ENCODE data around the gene SLC66A2.
"Not testable (repeated sequence)": the region's sequence is repeated elsewhere in the genome, so short reads cannot be mapped to it uniquely, and the experiment has no call there.

The SLC66A2 gene

DNA sequence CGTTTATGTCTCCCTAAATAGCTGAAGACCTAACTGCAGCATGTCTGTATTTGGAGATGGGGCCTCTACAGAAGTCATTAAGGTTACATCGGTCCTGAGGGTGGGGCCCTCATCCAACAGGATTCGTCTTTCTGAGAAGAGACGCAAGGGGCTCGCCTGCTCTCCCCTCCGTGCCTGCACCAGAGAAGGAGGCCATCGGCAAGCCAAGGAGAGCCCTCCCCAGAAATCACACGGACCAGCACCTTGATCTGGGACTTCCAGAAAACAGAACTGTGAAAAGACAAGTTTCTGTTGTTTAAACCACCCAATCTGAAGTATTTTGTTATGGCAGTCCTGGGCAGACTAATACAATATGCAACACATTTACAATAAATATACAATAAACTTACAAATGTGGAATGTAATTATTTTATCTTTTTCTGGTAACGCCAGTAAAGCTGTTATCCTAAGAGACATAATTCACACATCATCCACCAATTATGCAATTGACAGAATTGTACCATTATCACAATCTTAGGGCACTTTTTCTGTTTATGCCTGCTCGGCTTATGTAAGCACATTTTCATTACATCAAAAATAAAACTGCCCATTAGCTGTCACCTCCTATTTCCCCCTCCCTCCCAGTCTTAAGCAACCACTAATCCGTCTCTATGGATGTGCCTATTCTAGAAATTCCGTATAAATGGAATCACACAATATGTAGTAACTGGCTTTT, 19.1 kb upstream of the SLC66A2 start:
- FAIRE-seq, result no peak

DNA sequence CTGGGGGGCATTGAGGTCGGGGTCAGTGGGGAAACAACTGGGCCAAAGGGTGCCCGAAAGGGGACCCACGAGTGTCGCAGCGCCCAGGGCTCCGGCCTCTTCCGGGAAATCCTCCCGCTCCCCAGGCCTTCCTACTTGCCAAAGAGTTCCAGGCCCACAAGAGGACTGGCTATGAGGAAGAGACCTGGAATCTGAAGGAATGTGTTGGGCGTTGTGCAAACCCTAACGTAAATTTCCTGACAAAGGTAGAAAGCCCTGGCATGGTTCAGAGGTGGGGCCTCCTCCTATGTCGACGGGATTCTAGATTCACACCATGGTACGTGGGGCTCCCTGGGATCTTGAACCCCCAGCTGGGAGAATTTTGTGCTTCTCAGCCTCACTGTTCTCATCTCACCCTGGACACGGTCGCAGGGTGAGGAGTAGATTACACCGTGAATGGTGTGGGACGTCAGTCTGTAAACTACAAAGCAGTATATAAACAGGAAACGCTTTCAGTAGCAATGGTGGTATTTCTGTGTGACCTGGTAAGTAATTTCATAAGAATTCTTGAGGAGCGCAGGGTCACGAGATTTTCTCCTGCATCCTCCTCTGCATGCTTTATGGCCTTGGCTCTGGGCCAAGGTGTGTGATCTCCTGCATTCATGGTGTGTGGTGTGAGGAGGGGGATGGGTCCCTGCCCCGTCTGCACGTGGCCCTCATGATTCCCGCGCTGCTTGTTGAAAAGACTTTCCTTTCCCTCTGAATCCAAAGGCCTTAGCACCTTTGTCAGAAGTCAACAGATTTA, 13.9 kb upstream of the SLC66A2 start:
- FAIRE-seq, result no peak

DNA sequence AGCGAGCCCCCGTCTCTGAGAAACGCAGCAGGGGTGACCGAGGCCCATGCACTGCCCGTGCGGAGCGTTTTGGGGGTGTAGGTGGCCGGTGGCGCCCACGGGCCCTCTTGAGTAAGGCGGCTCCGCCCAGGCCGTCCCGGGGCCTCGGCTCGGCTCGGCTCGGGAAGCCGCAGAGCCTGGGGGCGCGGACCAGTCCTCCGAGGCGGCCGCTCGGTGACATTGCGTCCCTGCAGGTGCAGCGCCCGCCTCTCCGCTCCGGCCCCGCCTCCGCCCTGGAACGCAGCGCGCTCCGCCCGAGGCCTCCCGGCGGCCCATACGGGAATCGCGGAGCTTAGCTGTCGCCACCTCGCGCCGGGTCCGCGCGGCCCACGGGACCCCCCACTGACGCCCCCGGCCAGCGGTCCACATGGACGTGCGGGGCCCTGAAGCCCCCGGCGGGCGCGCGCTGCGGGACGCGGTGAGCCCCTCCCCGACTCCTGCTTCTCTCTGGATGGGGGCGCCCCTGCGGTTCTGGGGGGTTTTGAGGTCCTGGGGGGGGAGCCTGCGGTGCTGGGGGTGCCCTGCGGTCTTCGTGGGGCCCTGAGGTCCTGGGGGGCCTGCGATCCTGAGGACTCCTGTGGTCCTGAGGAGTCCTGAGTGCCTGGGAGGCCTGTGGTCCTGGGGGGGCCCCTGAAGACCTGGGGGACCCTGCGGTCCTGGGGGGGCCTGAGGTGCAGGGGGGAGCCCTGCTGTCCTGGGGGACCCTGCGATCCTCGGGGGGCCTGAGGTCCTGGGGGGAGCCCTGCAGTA, 13.1 kb upstream of the SLC66A2 start, which contains the start of gene HSBP1L1:
HSBP1L1 (plus strand) TSS at position 314 of the 789 bp plus-strand sequence; CDS start at position 407, 93 bp downstream.
- no peak for FAIRE-seq

DNA sequence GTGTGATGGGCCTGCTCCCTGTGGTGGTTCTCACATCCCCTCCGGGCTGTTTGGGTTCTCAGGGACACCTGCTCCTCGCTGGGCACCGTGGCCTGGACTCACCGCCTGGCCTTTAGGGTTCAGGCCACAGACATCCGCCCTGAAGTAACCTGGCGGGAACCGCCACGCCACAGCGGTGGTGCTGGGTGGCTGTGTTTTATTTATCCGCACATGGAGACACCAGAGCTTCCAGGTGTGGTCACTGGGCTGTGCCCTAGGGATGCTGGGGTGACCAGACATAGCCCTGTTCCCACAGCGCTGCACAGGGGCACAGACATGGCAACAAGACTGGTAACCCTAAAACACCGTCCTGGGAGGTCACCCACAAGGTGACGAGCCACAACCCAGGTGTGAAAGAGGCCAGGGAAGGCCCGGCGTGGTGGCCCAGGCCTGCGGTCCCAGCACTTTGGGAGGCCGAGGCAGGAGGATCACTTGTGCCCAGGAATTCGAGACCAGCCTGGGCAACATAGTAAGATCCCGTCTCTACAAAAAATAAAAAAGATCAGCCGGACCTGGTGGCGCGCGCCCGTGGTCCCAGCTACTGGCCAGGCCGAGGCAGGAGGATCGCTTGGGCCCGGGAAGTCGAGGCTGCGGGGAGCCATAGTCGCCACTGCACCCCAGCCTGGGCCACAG, 12.3 kb upstream of the SLC66A2 start:
- FAIRE-seq, result no peak

GRCh38 chr18:79962835-79963657, 11.6 kb upstream of the SLC66A2 start:
- no peak for FAIRE-seq

- no peak for FAIRE-seq
These were observed 10.9 kb upstream of the SLC66A2 start for GRCh38 chr18:79962311-79962710.

DNA sequence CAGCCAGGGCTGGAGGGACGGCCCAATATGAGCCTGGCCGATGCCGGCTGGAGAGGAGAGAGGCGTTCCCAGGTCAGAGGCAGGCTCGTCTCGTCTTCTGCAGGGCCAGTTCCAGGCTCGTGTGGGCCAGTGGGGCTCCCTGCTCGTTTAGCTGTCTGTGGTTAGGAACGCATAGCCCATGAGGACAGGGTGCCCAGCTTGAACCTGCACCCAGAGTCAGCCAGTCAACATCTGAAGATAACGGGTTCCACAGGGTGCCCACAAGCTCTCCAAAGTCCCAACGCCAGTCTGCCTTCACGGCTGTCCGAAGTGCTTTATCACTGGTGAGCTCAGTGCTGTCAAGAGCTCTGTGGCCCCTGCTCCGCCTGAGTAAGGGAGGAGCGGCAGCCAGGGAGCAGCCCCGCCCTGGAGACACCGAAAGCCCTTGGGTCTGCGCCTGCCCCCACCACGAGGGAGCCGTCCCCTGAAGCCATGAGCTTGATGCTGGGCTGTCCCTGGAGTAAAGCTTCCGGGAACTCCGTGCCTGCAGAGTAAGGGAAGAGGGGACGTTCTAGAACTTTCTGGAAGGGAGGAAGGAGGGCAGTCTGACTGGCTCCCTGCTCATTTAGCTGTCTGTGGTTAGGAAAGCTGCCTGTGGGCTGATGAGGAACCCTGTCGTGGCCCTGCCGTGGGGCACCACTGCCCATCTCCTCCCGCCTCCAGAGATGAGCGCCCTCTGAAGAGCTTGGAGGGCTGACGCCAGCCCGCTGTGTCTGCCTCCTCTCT, 10.3 kb upstream of the SLC66A2 start:
- FAIRE-seq, result no peak

GRCh38 chr18:79960921-79961526, 9.6 kb upstream of the SLC66A2 start:
- no peak for FAIRE-seq

DNA sequence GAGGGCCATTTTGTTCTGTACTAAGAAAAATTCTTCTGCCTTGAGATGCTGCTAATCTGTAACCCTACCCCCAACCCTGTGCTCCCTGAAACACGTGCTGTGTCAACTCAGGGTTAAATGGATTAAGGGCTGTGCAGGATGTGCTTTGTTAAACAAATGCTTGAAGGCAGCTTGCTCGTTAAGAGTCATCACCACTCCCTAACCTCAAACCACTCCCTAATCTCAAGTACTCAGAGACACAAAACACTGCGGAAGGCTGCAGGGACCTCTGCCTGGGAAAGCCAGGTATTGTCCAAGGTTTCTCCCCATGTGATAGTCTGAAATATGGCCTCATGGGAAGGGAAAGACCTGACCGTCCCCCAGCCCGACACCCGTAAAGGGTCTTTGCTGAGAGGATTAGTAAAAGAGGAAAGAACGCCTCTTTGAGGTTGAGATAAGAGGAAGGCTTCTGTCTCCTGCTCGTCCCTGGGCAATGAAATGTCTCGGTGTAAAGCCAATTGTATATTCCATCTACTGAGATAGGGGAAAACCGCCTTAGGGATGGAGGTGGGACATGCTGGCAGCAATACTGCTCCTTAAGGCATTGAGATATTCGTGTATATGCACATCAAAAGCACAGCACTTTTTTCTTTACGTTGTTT, 8.8 kb upstream of the SLC66A2 start:
- not testable (repeated sequence) for FAIRE-seq

DNA sequence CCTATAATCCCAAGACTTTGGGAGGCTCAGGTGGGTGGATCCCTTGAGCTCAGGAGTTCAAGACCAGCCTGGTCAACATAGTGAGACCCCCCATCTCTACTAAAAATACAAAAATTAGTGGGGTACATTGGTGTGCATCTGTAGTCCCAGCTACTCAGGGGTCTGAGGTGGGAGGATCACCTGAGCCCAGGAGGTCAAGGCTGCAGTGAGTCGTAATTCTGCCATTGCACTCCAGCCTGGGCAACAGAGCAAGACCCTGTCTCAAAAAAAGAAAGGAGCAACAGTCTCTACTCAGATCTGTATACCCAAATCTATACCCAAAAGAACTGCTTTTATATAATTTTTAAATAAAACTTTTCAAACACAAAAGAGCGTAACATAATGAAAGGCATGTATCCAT, 7.5 kb upstream of the SLC66A2 start:
- no peak for FAIRE-seq

- no peak for FAIRE-seq
These were observed 4.8 kb upstream of the SLC66A2 start for GRCh38 chr18:79956276-79956675.

- FAIRE-seq, result no peak
These were observed 4.0 kb upstream of the SLC66A2 start for GRCh38 chr18:79955302-79956075.

- FAIRE-seq, result no peak
These were observed 3.3 kb upstream of the SLC66A2 start for GRCh38 chr18:79954791-79955190.

DNA sequence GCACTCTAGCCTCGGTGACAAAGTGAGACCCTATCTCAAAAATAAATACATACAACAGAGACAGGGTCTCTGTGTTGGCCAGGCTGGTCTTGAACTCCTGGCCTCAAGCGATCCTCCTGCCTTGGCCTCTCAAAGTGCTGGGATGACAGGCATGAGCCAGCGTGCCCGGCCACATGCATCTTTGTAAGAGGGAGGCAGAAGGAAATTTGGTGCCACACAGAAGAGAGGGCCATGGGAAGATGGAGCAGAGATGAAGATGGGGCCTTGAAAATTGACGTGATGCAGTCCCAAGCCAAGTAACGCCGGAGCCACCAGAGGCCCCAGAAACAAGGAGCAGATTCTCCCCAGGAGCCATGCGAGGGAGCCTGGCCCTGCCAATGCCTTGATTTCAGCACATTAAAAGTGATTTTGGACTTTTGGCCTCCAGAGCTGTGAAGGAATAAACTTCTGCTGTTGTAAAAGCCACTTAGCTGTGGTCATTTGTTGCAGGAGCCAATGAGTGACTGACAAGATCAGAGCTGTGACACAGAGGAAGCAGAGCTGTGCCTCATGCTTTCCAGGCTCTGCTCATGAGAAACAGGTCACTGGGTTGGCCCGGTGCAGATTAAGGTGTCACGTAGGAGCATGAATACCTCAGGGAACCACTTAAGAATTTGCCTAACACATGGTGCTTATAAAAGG, 2.7 kb upstream of the SLC66A2 start:
- no peak for FAIRE-seq

GRCh38 chr18:79952996-79953559, 1.6 kb upstream of the SLC66A2 start:
- no peak for FAIRE-seq

DNA sequence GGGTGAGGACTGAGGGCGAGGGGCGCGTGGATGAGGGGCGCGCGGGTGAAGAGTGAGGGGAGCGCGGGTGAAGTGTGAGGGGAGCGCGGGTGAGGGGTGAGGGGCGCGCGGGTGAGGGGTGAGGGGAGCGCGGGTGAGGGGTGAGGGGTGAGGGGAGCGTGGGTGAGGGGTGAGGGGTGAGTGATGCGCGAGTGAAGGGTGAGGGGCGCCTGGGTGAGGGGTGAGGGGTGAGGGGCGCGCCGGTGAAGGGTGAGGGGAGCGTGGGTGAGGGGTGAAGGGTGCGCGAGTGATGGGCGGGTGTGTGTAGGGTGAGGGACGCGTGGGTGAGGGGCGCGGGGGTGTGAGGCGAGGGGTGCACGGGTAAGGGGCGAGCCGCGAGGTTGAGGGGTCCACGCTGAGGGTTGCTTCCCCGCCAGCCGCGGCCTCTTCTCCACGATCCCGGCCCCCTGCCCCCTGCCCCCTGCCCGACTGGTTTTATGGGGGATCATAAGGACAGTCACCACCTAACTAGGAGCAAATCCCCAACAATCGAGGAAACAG, 1.1 kb upstream of the SLC66A2 start:
- FAIRE-seq, result no peak

DNA sequence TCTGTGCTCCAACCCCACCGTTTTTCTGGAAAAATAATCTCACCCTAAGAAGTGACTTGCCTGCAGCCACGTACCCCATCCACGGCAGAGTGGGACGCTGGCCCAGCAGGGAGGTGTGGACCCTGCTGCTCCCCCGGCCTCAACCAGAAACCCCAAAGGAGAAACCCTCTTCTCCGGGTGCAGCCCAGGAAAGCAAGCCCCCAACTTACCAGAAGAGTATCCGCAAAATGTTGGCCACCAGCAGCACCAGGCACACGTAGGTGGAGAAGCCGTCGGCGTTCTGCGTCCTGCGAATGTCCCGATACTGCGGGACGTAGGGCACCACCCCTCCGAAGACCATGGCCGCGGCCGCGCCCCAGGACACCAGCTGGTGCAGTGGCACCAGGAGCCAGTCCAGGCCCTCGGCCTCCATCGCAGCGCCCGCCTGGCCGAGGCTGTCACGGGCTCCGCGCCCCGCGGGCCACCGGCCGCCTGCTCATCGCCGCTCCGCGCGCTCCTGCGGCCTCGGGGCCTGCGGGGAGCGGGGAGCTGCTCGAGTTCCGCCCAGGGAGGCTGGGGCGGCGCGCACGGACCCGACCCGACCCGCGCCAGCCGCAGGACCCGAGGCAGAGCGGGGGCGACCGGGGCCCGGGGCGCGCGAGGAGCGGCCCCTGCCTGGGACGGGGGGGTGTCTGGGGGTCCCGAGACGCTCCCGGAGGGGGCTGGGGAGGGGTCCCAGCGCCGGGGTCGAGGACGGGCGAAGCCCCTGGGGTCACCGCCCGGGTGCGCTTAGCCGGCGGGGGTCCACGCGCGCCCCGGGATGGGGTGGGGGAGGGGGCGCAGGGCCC, 725 bp downstream of the SLC66A2 start:
- FAIRE-seq, result no peak

Data from islet of Langerhans (tissue), 1 donor.